K562 (cell line): Measurements from ENCODE around the gene KCTD16. TPM values are rescaled to one million over a fixed set of nuclear protein-coding genes. Genes with fewer than 3 reads are reported as not detected.

Experiments
- ATF1 ChIP-seq, 2 experiments: fragments of 450-650 bp in 1 of 2; IDR thresholded peaks; 2 replicates each; pipeline ENCODE4 v1.6.1; 2016; ENCODE audit warnings: missing compliant biosample characterization in 1 of 2, missing genetic modification characterization in 1 of 2
- ATF3 ChIP-seq, 2 experiments: fragments of 450-650 bp in 1 of 2; sonication (generic) in 1 of 2; formaldehyde crosslinking in 1 of 2; IDR thresholded peaks in 1 of 2; conservative IDR thresholded peaks in 1 of 2; 2 replicates each; pipeline versions ENCODE4 v1.6.1 to v1.8.1; 2016 to 2023; ENCODE audit warnings: mild to moderate bottlenecking in 2 of 2, moderate library complexity in 2 of 2, inconsistent platforms in 1 of 2, missing genetic modification reagents in 1 of 2
- NFE2 ChIP-seq: IDR thresholded peaks from 2 replicates; pipeline ENCODE4 v1.6.1; 2014; ENCODE audit warnings: antibody characterized with exemption, low read depth
- RAD21 ChIP-seq, 2 experiments: fragments of 250-450 bp in 1 of 2; fragments of 450-650 bp in 1 of 2; sonication (Bioruptor Pico) in 1 of 2; formaldehyde crosslinking in 1 of 2; IDR thresholded peaks in 1 of 2; conservative IDR thresholded peaks in 1 of 2; 2 replicates each; pipeline versions ENCODE4 v1.4.0 to v1.8.0; 2020 to 2022; ENCODE audit warnings: mild to moderate bottlenecking in 2 of 2, moderate library complexity in 1 of 2
- ZNF324 ChIP-seq: fragments of 250-450 bp; sonication (Bioruptor Pico); IDR thresholded peaks from 2 replicates; pipeline ENCODE4 v1.4.0; 2020; ENCODE audit warnings: mild to moderate bottlenecking
- ZNF592 ChIP-seq: fragments of 450-650 bp; IDR thresholded peaks from 2 replicates; pipeline ENCODE4 v1.6.1; 2017; ENCODE audit warnings: antibody characterized with exemption, mild to moderate bottlenecking
- polyA plus RNA-seq, 8 experiments: library from polyadenylated mRNA; depleted of rRNA in 4 of 8; stranded (reverse) in 5 of 8; unstranded in 3 of 8; fragments of >200 nt; fragmentation: Nextera tagmentation in 2 of 8; fragmentation: Illumina TruSeq in 1 of 8; extraction: Ambion mirVana in 2 of 8; extraction: Trizol in 1 of 8; gene quantifications; 2 replicates each; pipeline versions ENCODE4 v1.2.1 to v1.2.3, GENCODE V29; 2011 to 2014; ENCODE audit warnings: inconsistent platforms in 1 of 8, missing spikeins in 1 of 8
- total RNA-seq, 7 experiments: library from RNA; depleted of rRNA in 6 of 7; stranded (reverse); fragments of >200 nt in 6 of 7; fragmentation: Illumina TruSeq in 2 of 7; extraction: Trizol in 2 of 7; gene quantifications; 2 replicates each; pipeline versions ENCODE4 v1.2.1 to v1.2.3, GENCODE V29; 2011 to 2021; ENCODE audit warnings: low replicate concordance in 1 of 7

Gene KCTD16
- total and polyA plus RNA-seq, 9 of the 15 experiments (the other 6 are each of a cell fraction or from before 2014, with no cell fraction given): 0.04 TPM; not detected in 8

GRCh38 chr5:144191998-144192397 is 21.3 kb downstream of the KCTD16 start (continued):
- no peak for TF ChIP-seq ATF1 (CRISPR knock-in tag; IDR thresholded peaks at IDR 0.05)
- peak; percentile 52 for TF ChIP-seq ATF1 (tag; IDR thresholded peaks at IDR 0.05)
- TF ChIP-seq ZNF324 (CRISPR knock-in tag): no peak
- peak in 1 of 2 experiments; percentile 45; a peak in 3 of 4 replicates for TF ChIP-seq RAD21 (CRISPR knock-in tag; conservative IDR thresholded peaks at IDR 0.05 in 1 of 2, IDR thresholded peaks at IDR 0.05 in 1 of 2)
- TF ChIP-seq NFE2: 0 out of 2 replicates have a peak, but pooled peaks have one; percentile 14
- TF ChIP-seq ATF3 (IDR thresholded peaks at IDR 0.05): peak; percentile 35; the same call in 1 of the 2 replicates
- no peak for TF ChIP-seq ATF3 (CRISPR knock-in tag; conservative IDR thresholded peaks at IDR 0.05)
- TF ChIP-seq ZNF592: no peak
- TF ChIP-seq, all 486 proteins: peak for 8
